A549 (cell line): ENCODE data around the gene UVRAG. TPM values are rescaled to one million over a fixed set of nuclear protein-coding genes. Genes with fewer than 3 reads are reported as not detected.

Source experiments
- ATAC-seq, 2 experiments: fragments of 200-7000 bp in 1 of 2; fragments of >200 bp in 1 of 2; cut with Nextera tagmentation in 1 of 2; cut with Tn5 transposase in 1 of 2; 3 replicates each; pipeline versions ENCODE4 v1.8.0 to v1.9.1; 2018 to 2020; ENCODE audit warnings: mild to moderate bottlenecking in 1 of 2, moderate library complexity in 1 of 2
- CTCF ChIA-PET: fragments of 300-600 bp; sonication (Branson Sonifier 250); formaldehyde crosslinking; extraction: SDS; loops from one replicate; lab custom pipeline; 2021; ENCODE audit warnings: antibody characterized with exemption, inconsistent platforms; lab: Yijun Ruan, JAX
- POLR2A ChIA-PET: fragments of 350-600 bp; formaldehyde crosslinking; extraction: SDS; loops from one replicate; lab custom pipeline; 2021; ENCODE audit warnings: antibody characterized with exemption, inconsistent platforms; lab: Yijun Ruan, JAX
- DNase-seq, 2 experiments: peaks; one replicate each; pipeline versions ENCODE4 v3.0.0 to v3.0.0-alpha.2; 2011 to 2016; ENCODE audit warnings: low read depth in 1 of 2, low spot score in 1 of 2
- FAIRE-seq: peaks from 2 replicates; lab custom pipeline; 2011; peaks lifted over from hg19 to GRCh38; lab: Jason Lieb, UNC
- H3K27ac ChIP-seq, 2 experiments: fragments of >200 bp; sonication (Bioruptor Twin); formaldehyde crosslinking; 3 replicates each; pipeline ENCODE4 v1.5.1; 2016 to 2017
- H3K4me1 ChIP-seq: fragments of >200 bp; sonication (Bioruptor Twin); formaldehyde crosslinking; 3 replicates; pipeline ENCODE4 v1.6.1; 2016
- H3K4me2 ChIP-seq: fragments of >200 bp; sonication (Bioruptor Twin); formaldehyde crosslinking; 3 replicates; pipeline ENCODE4 v1.6.1; 2016
- H3K4me3 ChIP-seq: fragments of >200 bp; sonication (Bioruptor Twin); formaldehyde crosslinking; 3 replicates; pipeline ENCODE4 v1.5.1; 2016
- H3K9me3 ChIP-seq: fragments of >200 bp; sonication (Bioruptor Twin); formaldehyde crosslinking; 3 replicates; pipeline ENCODE4 v1.6.1; 2016
- BHLHE40 ChIP-seq: IDR thresholded peaks from 2 replicates; pipeline ENCODE4 v1.6.1; 2012; ENCODE audit warnings: low read depth, low read length, inconsistent platforms
- CBX8 ChIP-seq: fragments of 200-600 bp; sonication (generic); IDR thresholded peaks from 2 replicates; pipeline ENCODE4 v1.6.1; 2016
- CEBPB ChIP-seq, 2 experiments: fragments of >200 bp in 1 of 2; sonication (Bioruptor Twin) in 1 of 2; formaldehyde crosslinking in 1 of 2; IDR thresholded peaks; 2 replicates each; pipeline ENCODE4 v1.6.1; 2012 to 2016
- CHD2 ChIP-seq: fragments of 150-350 bp; IDR thresholded peaks from 2 replicates; pipeline ENCODE4 v1.6.1; 2014; ENCODE audit warnings: low read length; ENCODE audit not compliant: partially characterized antibody
- EHF ChIP-seq: fragments of 250-450 bp; sonication (Bioruptor Pico); IDR thresholded peaks from 2 replicates; pipeline ENCODE4 v1.5.0; 2020; ENCODE audit warnings: mild to moderate bottlenecking
- FOSB ChIP-seq: fragments of 250-450 bp; sonication (Bioruptor Pico); IDR thresholded peaks from 2 replicates; pipeline ENCODE4 v1.5.0; 2020; ENCODE audit warnings: mild to moderate bottlenecking, moderate library complexity
- HOXA7 ChIP-seq: fragments of 250-450 bp; sonication (Bioruptor Pico); IDR thresholded peaks from 2 replicates; pipeline ENCODE4 v1.5.0; 2020; ENCODE audit warnings: mild to moderate bottlenecking, moderate library complexity
- HOXB13 ChIP-seq: fragments of 250-450 bp; sonication (Bioruptor Pico); IDR thresholded peaks from 2 replicates; pipeline ENCODE4 v1.5.0; 2020; ENCODE audit warnings: low read depth, mild to moderate bottlenecking, moderate library complexity
- JUN ChIP-seq, 2 experiments: fragments of >200 bp; sonication (Bioruptor Twin); formaldehyde crosslinking; IDR thresholded peaks; 2 replicates in 1 of 2; 3 replicates in 1 of 2; pipeline ENCODE4 v1.6.1; 2016 to 2017
- KDM1A ChIP-seq: fragments of 200-600 bp; sonication (generic); IDR thresholded peaks from 2 replicates; pipeline ENCODE4 v1.6.1; 2016; ENCODE audit warnings: low read depth, mild to moderate bottlenecking
- KDM5A ChIP-seq: fragments of 200-600 bp; sonication (generic); IDR thresholded peaks from 2 replicates; pipeline ENCODE4 v1.6.1; 2016; ENCODE audit warnings: antibody characterized with exemption, mild to moderate bottlenecking
- MYC ChIP-seq: IDR thresholded peaks from 2 replicates; pipeline ENCODE4 v1.6.1; 2012; ENCODE audit warnings: mild to moderate bottlenecking, inconsistent platforms, low read length, improper control_type of control experiment, borderline replicate concordance
- RAD21 ChIP-seq, 2 experiments: fragments of >200 bp in 1 of 2; sonication (Bioruptor Twin) in 1 of 2; formaldehyde crosslinking in 1 of 2; IDR thresholded peaks in 1 of 2; conservative IDR thresholded peaks in 1 of 2; 2 replicates in 1 of 2; 3 replicates in 1 of 2; pipeline ENCODE4 v1.6.1; 2012 to 2018; ENCODE audit warnings: inconsistent platforms in 1 of 2
- RCOR1 ChIP-seq: fragments of 150-350 bp; IDR thresholded peaks from 2 replicates; pipeline ENCODE4 v1.6.1; 2014; ENCODE audit warnings: antibody characterized with exemption, low read length, low read depth
- RFX5 ChIP-seq: fragments of 450-650 bp; IDR thresholded peaks from 2 replicates; pipeline ENCODE4 v1.7.1; 2014; ENCODE audit warnings: antibody characterized with exemption, mild to moderate bottlenecking, moderate library complexity
- RNF2 ChIP-seq: fragments of 200-600 bp; sonication (generic); IDR thresholded peaks from 2 replicates; pipeline ENCODE4 v1.6.1; 2016; ENCODE audit warnings: low read depth, mild to moderate bottlenecking, antibody characterized with exemption, moderate library complexity, borderline replicate concordance
- SREBF2 ChIP-seq: fragments of 450-650 bp; IDR thresholded peaks from 2 replicates; pipeline ENCODE4 v1.6.1; 2014; ENCODE audit warnings: mild to moderate bottlenecking, moderate library complexity
- TFCP2L1 ChIP-seq: fragments of 250-450 bp; sonication (Bioruptor Pico); IDR thresholded peaks from 2 replicates; pipeline ENCODE4 v1.5.0; 2021; ENCODE audit warnings: mild to moderate bottlenecking
- ZC3H11A ChIP-seq: fragments of 450-650 bp; IDR thresholded peaks from 2 replicates; pipeline ENCODE4 v1.6.1; 2014; ENCODE audit warnings: antibody characterized with exemption, mild to moderate bottlenecking
- ZSCAN20 ChIP-seq: fragments of 250-450 bp; sonication (Bioruptor Pico); IDR thresholded peaks from 2 replicates; pipeline ENCODE4 v1.8.0; 2022; ENCODE audit warnings: mild to moderate bottlenecking, moderate library complexity
- WGBS: methylation state at CpG from one replicate; pipeline ENCODE4 v1.1.6; 2017; ENCODE audit errors: missing lambda C conversion rate; 5-methylcytosine and 5-hydroxymethylcytosine counted together
- polyA plus RNA-seq, 4 experiments: library from polyadenylated mRNA; depleted of rRNA in 3 of 4; stranded (reverse); fragments of >200 nt; fragmentation: RNase III in 1 of 4; extraction: RNeasy Plus Mini Kit Qiagen cat#74134 plus additional on column Dnase treatment in 1 of 4; gene quantifications; 2 replicates in 3 of 4; 3 replicates in 1 of 4; pipeline ENCODE4 v1.2.3, GENCODE V29; 2011 to 2017
- TF ChIP-seq, protein P1 (sequence below): IDR thresholded peaks from 2 replicates; pipeline ENCODE4 v1.6.1; 2012; ENCODE audit warnings: low read depth, borderline replicate concordance
- TF ChIP-seq, protein P2 (sequence below): fragments of 150-350 bp; IDR thresholded peaks from 2 replicates; pipeline ENCODE4 v1.6.1; 2014; ENCODE audit warnings: low read depth, mild to moderate bottlenecking, low read length
- TF ChIP-seq, protein P3 (sequence below): fragments of 200-600 bp; sonication (generic); IDR thresholded peaks from 2 replicates; pipeline ENCODE4 v1.6.1; 2016; ENCODE audit warnings: antibody characterized with exemption, mild to moderate bottlenecking, moderate library complexity

UVRAG gene
- polyA plus RNA-seq, 2 of the 4 experiments (the other 2 are of a cell fraction): 6.1 to 14.1 TPM

DNA sequence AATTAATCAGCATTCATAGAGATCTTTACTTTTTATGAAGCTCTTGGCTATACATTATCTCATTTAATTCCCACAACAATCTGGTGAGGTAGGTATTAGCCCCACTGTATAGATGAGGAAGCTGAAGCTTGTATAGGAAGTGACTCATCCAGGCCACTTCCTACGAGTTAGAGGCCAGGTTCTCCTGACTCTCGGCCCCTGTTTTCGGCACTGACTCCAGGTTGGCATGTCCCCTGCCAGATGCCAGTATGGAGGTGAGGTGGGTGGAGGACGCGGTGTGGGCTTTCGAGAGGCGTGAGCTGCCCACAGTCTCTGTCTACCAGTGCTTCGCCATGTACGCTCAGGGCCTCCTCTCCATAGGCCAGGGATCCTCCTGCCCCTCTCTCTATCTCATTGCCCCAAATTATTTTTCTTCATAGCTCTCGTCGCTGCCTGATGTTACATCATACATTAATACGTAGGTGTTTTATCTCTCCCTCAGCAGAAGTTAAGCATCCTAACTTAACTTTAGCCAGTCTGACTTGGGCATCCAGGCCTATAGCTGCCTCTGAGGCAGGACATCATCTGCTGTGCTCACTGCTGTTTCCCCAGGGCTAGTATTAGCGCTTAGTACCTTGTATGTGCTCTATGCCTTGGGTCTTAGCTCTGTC, 37.4 kb upstream of the UVRAG start:
- H3K4me2 ChIP-seq: no peak overlapping the region
- DNase-seq (no peak), ATAC-seq (no peak), FAIRE-seq (no peak)
- H3K27ac ChIP-seq: no peak overlapping the region
- TF ChIP-seq CHD2 (no peak), TFCP2L1 (CRISPR knock-in tag) (no peak), SREBF2 (no peak), HOXA7 (CRISPR knock-in tag) (no peak), RNF2 (no peak), CBX8 (no peak), RFX5 (no peak), BHLHE40 (no peak), EHF (CRISPR knock-in tag) (no peak), ZC3H11A (no peak), MYC (no peak), ZSCAN20 (CRISPR knock-in tag) (no peak), HOXB13 (CRISPR knock-in tag) (no peak)
- TF ChIP-seq, protein P1, sequence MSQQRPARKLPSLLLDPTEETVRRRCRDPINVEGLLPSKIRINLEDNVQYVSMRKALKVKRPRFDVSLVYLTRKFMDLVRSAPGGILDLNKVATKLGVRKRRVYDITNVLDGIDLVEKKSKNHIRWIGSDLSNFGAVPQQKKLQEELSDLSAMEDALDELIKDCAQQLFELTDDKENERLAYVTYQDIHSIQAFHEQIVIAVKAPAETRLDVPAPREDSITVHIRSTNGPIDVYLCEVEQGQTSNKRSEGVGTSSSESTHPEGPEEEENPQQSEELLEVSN: no peak
- TF ChIP-seq, protein P2, sequence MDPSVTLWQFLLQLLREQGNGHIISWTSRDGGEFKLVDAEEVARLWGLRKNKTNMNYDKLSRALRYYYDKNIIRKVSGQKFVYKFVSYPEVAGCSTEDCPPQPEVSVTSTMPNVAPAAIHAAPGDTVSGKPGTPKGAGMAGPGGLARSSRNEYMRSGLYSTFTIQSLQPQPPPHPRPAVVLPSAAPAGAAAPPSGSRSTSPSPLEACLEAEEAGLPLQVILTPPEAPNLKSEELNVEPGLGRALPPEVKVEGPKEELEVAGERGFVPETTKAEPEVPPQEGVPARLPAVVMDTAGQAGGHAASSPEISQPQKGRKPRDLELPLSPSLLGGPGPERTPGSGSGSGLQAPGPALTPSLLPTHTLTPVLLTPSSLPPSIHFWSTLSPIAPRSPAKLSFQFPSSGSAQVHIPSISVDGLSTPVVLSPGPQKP: no peak
- H3K9me3 ChIP-seq: no peaks in the 10 kb centered on the region
- H3K4me1 ChIP-seq: no peaks in the 10 kb centered on the region
- 89% methylated on average over 13 of the region's 13 CpGs for WGBS
- H3K4me3 ChIP-seq: no peak overlapping the region
- ChIA-PET POLR2A (no interaction called here), CTCF (interaction anchor here (0.9 to 1.5 kb wide), 5 partner anchors 9 to 55 kb away, joined by 3 to 6 read pairs (median 4); partner anchors contain the start of gene DGAT2)

DNA sequence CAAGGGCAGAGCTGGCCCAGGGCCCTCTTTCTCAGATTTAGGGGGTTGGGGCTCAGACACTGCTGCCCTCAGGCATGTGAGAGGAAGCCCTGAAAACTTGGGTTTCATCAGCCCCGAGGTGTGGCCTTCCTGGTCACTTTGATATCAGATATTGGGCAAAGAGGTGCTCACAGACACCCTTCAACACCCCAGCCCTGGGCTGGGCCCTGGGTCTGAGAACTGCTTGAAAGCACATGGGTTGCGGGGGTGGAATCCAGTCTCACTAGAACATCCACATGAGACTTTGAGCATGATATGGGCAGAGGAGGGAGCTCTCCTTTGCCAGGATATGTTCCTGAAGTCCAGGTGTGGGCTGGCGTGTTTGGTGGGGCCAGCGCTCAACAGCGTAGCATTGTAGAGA, 36.0 kb upstream of the UVRAG start:
- no peak for FAIRE-seq
- no peaks in the 10 kb centered on the region for H3K9me3 ChIP-seq
- no peak for TF ChIP-seq FOSB (CRISPR knock-in tag)
- no peak for TF ChIP-seq ZSCAN20 (CRISPR knock-in tag)
- TF ChIP-seq KDM1A: no peak
- TF ChIP-seq, protein P2: no peak
- TF ChIP-seq, protein P3, sequence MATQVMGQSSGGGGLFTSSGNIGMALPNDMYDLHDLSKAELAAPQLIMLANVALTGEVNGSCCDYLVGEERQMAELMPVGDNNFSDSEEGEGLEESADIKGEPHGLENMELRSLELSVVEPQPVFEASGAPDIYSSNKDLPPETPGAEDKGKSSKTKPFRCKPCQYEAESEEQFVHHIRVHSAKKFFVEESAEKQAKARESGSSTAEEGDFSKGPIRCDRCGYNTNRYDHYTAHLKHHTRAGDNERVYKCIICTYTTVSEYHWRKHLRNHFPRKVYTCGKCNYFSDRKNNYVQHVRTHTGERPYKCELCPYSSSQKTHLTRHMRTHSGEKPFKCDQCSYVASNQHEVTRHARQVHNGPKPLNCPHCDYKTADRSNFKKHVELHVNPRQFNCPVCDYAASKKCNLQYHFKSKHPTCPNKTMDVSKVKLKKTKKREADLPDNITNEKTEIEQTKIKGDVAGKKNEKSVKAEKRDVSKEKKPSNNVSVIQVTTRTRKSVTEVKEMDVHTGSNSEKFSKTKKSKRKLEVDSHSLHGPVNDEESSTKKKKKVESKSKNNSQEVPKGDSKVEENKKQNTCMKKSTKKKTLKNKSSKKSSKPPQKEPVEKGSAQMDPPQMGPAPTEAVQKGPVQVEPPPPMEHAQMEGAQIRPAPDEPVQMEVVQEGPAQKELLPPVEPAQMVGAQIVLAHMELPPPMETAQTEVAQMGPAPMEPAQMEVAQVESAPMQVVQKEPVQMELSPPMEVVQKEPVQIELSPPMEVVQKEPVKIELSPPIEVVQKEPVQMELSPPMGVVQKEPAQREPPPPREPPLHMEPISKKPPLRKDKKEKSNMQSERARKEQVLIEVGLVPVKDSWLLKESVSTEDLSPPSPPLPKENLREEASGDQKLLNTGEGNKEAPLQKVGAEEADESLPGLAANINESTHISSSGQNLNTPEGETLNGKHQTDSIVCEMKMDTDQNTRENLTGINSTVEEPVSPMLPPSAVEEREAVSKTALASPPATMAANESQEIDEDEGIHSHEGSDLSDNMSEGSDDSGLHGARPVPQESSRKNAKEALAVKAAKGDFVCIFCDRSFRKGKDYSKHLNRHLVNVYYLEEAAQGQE: no peak
- no peak for TF ChIP-seq TFCP2L1 (CRISPR knock-in tag)
- TF ChIP-seq CEBPB (IDR thresholded peaks at IDR 0.05): no peak
- TF ChIP-seq JUN (IDR thresholded peaks at IDR 0.05): no peak
- no peak for TF ChIP-seq KDM5A
- TF ChIP-seq RAD21 (conservative IDR thresholded peaks at IDR 0.05 in 1 of 2, IDR thresholded peaks at IDR 0.05 in 1 of 2): no peak
- no peak for TF ChIP-seq RCOR1
- ATAC-seq: no peak
- no peak for DNase-seq
- ChIA-PET POLR2A (no interaction called here), CTCF (interaction anchor here (0.6 to 1.3 kb wide), 6 partner anchors 23 to 901 kb away, joined by 3 to 4 read pairs (median 3); no protein-coding TSS in a partner anchor)
- H3K4me1 ChIP-seq: peaks cover 4% of the 10 kb centered on the region; the same call in 1 of the 3 replicates
- no peak overlapping the region for H3K27ac ChIP-seq
- no peak overlapping the region for H3K4me2 ChIP-seq
- 76% methylated on average over 5 of the region's 5 CpGs for WGBS
- no peak overlapping the region for H3K4me3 ChIP-seq
